Thyroid gland (tissue), 4 donors: ENCODE results near the gene LSM5. TPM values are rescaled to one million over a fixed set of nuclear protein-coding genes. Genes with fewer than 3 reads are reported as not detected.

Source experiments
- DNase-seq, 2 donors: peaks; one replicate each; pipeline ENCODE4 v3.0.0-alpha.2; 2019
- H3K27ac ChIP-seq, 3 donors: fragments of 200-600 bp; sonication (generic); 1 replicate in 2 of 3; 2 replicates in 1 of 3; pipeline ENCODE4 v1.5.1; 2016 to 2019; ENCODE audit warnings: mild to moderate bottlenecking in 1 of 3, moderate library complexity in 1 of 3
- H3K27me3 ChIP-seq: fragments of 200-600 bp; sonication (generic); one replicate; pipeline ENCODE4 v1.5.1; 2019
- H3K36me3 ChIP-seq, 2 donors: fragments of 200-600 bp; sonication (generic); one replicate each; pipeline ENCODE4 v1.5.1; 2016 to 2019
- H3K4me1 ChIP-seq, 2 donors: fragments of 200-600 bp; sonication (generic); one replicate each; pipeline ENCODE4 v1.5.1; 2017 to 2019
- H3K4me3 ChIP-seq, 3 donors: fragments of 200-600 bp; sonication (generic); replicated peaks in 1 of 3; 1 replicate in 2 of 3; 2 replicates in 1 of 3; pipeline ENCODE4 v1.5.1; 2016; ENCODE audit warnings: mild to moderate bottlenecking in 1 of 3
- H3K9me3 ChIP-seq: fragments of 200-600 bp; sonication (generic); one replicate; pipeline ENCODE4 v1.5.1; 2017
- CTCF ChIP-seq, 6 experiments: fragments of 200-600 bp in 3 of 6; fragments of 450-650 bp in 3 of 6; sonication (generic) in 3 of 6; IDR thresholded peaks; one replicate each; pipeline ENCODE4 v1.5.1; 2016 to 2019; ENCODE audit warnings: antibody characterized with exemption in 6 of 6, mild to moderate bottlenecking in 2 of 6, inconsistent platforms in 1 of 6, moderate library complexity in 1 of 6
- POLR2A ChIP-seq, 2 donors: fragments of 450-650 bp; IDR thresholded peaks; one replicate each; pipeline ENCODE4 v1.6.1; 2017; ENCODE audit warnings: antibody characterized with exemption in 2 of 2, mild to moderate bottlenecking in 2 of 2, moderate library complexity in 1 of 2
- WGBS, 2 donors: methylation state at CpG; one replicate each; pipeline ENCODE4 v1.1.5; 2017; 5-methylcytosine and 5-hydroxymethylcytosine counted together
- intact Hi-C: fragments of 100-400 bp; cut with DNase I; formaldehyde crosslinking; loops from one replicate; pipeline ENCODE4 v1.15.1; 2023
- total RNA-seq, 4 donors: library from RNA; depleted of rRNA; stranded (reverse); fragments of >200 nt; gene quantifications; one replicate each; pipeline ENCODE4 v1.2.3, GENCODE V29; 2016

Gene LSM5
- total RNA-seq, 4 donors from 2014 or later: 26.4 to 94.6 (median 51.0) TPM

- no peak for DNase-seq
- no peaks in the 10 kb centered on the region for H3K4me1 ChIP-seq
- H3K4me3 ChIP-seq: no peak overlapping the region
- intact Hi-C loops: no loop called here
- 90% methylated on average over 5 of the region's 5 CpGs for WGBS, 2 donors
- TF ChIP-seq POLR2A (IDR thresholded peaks at IDR 0.05) (no peak), CTCF (IDR thresholded peaks at IDR 0.05) (no peak)
- no peaks in the 10 kb centered on the region for H3K36me3 ChIP-seq
- no peak overlapping the region for H3K27ac ChIP-seq
- H3K9me3 ChIP-seq: no peaks in the 10 kb centered on the region
- H3K27me3 ChIP-seq: no peaks in the 10 kb centered on the region
These were observed 53.8 kb downstream of the LSM5 start for GRCh38 chr7:32436146-32436928.

Other genes with a start within 250 kb of the LSM5 start
- 10 to 100 TPM; 33.6 to 45.1 (median 42.3) TPM for gene AVL9, start 5.1 kb upstream of the LSM5 start, total RNA-seq